GM18867 (cell line): ENCODE results near the gene STXBP3.
A peak's percentile ranks its signal among the peaks of the same experiment; 100 is the strongest.
"Not testable (repeated sequence)": the region's sequence is repeated elsewhere in the genome, so short reads cannot be mapped to it uniquely, and the experiment has no call there.

Source experiments
- ATAC-seq: cut with Tn5 transposase; IDR thresholded peaks from one replicate; pipeline ENCODE4 v1.9.1; 2021; ENCODE audit warnings: mild to moderate bottlenecking, moderate library complexity; ENCODE audit not compliant: unreplicated experiment

The STXBP3 gene

GRCh38 chr1:108746382-108747170 lies at the start of gene STXBP3:
STXBP3 (plus strand) TSS chr1:108746674; CDS start chr1:108746738, 64 bp downstream.
- ATAC-seq: peak; percentile 90

DNA sequence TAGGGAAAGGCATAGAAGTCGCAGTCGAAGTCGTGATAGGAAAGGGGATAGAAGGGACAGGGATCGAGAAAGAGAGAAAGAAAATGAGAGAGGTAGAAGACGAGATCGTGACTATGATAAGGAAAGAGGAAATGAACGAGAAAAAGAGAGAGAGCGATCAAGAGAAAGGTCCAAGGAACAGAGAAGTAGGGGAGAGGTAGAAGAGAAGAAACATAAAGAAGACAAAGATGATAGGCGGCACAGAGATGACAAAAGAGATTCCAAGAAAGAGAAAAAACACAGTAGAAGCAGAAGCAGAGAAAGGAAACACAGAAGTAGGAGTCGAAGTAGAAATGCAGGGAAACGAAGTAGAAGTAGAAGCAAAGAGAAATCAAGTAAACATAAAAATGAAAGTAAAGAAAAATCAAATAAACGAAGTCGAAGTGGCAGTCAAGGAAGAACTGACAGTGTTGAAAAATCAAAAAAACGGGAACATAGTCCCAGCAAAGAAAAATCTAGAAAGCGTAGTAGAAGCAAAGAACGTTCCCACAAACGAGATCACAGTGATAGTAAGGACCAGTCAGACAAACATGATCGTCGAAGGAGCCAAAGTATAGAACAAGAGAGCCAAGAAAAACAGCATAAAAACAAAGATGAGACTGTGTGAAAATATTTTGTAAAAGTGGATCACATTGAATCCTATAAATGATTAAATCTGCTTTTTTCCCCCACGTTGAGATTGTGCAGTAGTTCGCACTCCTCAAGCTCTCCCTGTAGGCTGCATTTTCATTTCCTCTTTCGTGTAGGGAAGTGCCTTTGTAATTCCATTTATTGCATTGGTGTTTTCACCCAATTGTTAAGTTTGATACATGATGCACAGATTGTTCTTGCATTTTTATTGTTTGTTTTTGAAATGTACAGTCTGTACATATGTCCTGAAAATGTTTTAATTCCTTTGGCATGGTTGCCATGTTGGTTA lies 46.8 kb upstream of the STXBP3 start:
- ATAC-seq: no peak

DNA sequence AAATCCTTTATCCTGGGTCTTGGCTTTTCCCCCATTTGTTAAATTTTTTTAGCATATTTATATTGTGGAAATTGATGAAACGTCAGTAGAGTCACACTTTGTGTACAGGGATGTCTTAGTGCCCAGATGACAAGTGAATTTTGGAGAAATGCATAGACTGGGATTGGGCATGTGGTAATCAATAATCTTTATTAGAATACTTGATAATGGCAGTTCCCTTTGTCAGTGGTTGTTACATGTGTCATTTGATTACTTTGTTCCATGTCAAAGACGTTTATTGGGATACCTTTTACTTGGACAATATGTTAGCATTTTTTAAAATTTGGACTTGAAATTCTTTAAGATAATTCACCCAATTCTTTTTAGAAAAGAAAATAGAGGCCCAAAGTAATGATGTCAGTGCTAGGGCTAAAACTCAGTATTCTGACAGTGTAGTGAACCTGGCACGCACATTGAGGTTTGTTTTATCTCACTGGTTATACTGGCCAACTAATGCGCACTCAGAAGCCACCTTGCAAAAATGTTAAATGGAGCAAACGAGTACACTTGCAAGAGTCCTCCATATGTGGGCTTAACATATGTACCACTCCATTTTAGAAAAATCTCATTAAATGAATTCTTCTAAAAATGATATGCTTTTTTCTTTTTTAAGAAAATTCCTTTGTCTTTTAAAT lies 45.2 kb upstream of the STXBP3 start:
- no peak for ATAC-seq

DNA sequence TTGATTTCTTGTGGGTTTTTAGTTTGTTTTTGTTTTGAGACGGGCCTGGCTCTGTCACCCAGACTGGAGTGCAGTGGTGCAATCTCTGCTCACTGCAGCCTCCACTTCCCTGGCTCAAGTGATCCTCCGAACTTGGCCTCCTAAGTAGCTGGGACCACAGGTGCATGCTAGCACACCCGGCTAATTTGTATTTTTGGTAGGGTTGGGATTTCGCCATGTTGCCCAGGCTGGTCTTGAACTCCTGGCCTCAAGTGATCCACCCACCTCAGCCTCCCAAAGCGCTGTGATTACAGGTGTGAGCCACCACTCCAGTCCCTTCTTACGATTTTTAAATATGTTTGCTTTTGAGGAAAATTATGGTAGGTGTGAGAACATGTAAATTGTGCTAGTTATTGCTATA lies 44.4 kb upstream of the STXBP3 start:
- ATAC-seq: not testable (repeated sequence)

DNA sequence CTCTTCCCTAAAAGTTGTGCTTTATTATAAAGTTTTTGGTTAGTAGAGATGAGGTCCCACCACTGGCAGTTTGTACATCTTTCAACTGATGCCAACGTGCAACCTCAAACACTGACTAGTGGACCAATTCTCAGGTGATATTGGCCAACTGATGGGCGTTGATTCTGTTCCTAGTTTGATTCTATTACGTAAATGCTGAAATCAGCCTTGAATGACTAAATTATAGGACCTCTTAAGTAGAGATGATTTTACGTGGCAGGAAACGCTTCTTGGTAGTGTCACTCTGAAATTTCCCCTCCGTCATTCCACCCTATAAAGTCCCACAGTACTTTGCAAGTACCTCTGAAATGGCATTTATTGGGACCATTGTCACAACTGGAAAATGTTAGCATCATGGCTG lies 42.5 kb upstream of the STXBP3 start:
- no peak for ATAC-seq

DNA sequence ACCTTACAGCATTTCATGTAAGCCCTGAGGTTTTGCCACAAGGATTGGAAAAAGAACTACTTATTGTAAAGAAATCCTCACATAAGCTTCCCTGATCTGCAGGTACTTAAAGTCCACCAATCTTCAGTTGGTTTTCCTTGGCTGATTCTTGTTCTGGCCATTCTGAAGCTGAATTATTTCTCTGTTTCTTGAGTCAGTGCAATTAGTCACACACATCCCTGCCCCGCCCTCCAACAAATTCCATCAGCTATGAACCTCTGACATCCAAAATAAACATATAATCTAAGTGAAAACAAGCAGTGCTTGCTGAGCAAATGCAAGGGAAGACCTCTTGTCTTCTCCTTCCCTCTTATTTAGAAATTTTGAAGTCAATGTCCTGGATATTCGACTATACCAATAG lies 42.0 kb upstream of the STXBP3 start:
- no peak for ATAC-seq

- no peak for ATAC-seq
These were observed 39.8 kb upstream of the STXBP3 start for GRCh38 chr1:108706643-108707042.

DNA sequence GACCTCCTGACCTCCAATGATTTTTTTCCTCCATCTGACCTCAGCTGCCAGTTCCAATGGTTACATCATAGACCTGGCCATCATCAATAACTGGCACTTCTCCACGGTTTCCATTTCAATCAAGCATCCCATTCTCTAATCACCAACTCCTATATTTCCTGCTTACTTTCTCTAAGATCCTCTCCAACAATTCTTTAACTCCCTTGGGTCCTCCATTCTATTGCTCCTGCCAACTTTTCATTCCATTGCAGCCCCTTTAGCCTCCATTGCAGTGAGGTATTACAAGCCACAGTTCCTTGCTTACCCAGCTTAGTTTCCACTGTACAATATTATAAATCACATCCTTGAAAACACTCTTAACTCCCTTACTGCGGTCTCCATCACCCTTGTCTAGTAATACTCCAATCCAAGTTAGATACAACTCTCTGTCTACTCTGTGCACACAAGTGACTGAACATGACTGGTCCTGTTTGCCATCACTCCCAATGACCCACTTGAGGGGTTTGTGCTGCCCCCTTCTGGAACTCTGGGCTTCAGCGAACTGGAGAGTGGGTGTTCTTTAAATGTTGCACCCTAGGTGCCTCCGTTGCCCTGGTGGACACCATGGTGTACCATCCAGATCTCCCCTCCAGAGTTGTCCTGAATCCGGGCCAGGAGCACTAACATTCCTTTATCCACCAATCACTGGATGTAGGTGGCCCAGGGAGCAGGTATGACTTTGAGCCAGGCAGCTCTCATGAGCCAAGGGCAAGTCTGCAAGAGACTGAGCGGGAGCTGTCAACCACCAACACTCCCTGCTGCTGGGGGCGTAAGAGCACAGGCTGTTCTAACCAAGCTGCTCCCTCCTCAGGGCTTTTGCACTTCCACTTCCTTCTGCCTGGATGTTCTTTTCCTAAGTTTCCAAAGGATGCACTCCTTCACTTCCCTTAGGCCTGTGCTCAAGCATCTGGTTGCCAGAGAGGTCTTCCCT lies 37.5 kb upstream of the STXBP3 start:
- ATAC-seq: no peak

DNA sequence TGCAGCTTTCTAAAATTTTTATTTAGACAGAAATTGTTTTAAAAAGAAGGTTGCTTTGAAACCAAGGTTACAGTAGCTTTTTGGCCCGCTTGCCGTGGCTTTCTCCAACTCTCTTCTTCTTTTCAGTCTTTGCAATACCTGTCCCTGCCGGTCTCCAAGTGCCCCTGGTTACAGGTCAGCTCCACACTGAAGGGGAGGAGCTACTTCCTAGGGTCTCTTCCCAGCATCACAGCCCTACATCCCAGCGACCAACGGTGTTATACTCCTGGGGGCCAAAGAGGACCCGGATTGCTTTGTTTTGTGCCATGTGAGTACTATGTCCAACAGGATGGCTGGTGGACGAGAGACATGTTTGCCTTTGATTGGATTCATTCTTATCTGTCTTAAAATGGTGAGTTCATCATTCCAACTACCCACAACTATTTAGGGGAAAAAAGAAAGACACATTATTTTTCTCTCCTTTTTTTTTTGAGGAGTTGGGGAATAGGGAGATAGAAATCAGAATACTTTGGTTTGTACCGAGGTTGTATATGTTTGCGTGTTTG lies 33.8 kb upstream of the STXBP3 start, which contains the start of gene FNDC7:
Gene FNDC7, plus strand, starts transcription at position 303 of the 545 bp plus-strand sequence. Its CDS starts 26 bp downstream, at position 329.
- no peak for ATAC-seq

DNA sequence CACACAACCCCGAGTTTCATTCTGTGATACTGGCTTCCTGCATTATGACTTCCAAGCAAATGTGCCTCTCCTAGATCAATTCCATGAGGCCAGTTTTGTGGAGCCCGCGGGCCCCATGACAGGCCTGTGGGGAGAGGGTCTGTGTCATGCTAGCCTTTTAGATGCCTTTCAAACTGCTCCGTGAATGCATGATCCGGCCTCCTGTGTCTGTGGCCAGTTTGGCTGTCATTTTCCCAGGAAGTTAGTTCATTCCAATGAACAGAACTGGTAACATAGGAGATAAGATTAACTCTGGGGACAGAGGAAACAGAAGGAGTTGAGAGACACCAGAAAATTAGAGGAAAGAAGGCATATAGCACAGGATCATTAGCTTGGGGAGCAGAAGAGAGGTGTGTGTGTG lies 30.5 kb upstream of the STXBP3 start:
- no peak for ATAC-seq

DNA sequence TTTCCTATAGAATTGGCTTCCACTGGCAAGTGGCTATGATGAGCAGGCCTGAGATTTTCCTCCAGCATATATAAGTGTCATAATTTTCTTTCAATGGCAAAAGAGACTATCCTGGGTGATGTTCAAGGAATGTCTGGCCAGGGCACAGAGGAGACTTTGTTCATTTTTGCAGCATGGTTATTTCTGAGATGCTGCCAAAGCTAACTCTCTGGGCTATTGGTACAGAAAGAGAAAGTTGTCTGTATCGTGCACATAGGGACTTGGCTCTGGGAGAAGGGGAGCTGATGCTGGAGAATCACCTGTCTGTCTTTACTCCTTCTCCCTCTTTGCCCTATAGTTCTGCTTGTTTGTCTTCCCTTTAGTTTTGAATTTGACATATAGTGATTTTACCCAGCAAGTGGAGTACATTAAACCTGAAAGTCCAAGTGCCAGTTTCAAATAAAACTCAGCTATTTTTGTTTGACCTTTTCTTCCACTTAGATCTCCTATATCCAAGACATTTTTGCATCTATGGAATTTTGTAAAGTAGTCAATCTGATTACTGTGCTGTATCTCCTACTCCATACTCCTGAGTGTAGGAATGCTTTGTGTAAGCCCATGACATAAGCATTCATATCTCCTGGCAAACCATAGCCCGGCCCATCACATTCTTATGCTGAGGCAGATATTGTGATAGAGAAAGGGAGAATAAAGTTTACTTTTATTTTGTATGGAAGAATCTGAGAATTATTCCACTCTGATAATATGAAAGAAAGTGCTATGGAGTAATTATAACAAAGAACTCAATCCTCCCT lies 29.8 kb upstream of the STXBP3 start:
- ATAC-seq: no peak

- ATAC-seq: no peak
These were observed 28.6 kb upstream of the STXBP3 start for GRCh38 chr1:108717774-108718316.

- ATAC-seq: no peak
These were observed 27.4 kb upstream of the STXBP3 start for GRCh38 chr1:108718927-108719655.

DNA sequence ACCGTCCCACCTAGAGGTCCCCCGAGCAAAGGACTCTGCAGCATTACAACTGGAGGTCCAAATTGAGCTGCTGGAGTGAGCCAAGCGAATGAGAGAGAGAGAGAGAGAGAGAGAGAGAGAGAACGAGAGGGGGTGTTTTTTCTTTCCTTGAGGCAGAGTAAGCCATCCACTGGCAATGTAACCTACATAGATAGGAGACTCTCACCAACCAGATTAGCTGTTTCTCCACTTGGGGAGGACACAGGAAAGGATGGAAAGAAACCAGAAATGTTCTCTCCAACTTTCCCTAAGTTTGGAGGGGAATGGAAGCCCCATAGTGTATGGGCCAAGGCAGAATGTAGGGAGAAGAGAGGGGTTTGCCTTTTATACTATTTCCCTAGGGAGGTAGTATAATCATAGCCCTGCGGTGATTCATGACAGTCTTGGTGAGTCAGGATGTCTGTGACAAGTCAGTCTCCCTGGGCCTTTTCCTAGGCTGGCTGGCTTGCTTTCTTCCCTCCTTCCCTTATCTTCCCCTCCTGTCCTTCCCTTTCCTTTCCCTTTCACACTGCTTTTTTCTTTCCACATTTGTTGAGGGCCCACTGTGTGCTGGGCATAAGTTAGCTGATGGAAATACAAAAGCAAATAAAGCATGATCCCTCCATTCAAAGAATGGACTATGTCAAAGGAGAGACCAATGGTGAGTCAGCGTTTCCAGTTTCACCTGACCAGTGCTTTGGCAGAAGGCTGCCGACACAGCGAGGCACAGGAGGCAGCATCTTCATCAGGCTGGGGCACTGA lies 26.6 kb upstream of the STXBP3 start:
- ATAC-seq: no peak

DNA sequence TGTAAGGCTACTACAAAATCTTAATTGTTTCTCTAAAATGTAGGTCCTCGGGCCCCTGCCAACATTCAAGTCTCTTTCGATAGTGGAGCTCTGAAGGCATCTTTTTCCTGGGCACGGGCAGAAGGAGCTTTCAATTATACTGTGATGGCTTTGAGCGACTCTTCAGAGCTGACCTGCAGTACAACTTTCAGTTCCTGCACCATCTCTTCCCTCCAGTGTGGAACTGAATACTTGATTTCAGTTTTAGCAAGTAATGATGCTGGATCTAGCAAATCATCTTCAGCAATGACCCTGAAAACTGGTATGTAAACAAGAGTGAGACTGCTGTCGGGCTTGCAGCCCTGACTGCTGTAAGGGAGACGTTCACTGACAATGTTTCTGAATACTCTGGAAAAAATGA lies 24.2 kb upstream of the STXBP3 start:
- no peak for ATAC-seq

GRCh38 chr1:108725906-108726305 lies 20.6 kb upstream of the STXBP3 start:
- ATAC-seq: no peak

DNA sequence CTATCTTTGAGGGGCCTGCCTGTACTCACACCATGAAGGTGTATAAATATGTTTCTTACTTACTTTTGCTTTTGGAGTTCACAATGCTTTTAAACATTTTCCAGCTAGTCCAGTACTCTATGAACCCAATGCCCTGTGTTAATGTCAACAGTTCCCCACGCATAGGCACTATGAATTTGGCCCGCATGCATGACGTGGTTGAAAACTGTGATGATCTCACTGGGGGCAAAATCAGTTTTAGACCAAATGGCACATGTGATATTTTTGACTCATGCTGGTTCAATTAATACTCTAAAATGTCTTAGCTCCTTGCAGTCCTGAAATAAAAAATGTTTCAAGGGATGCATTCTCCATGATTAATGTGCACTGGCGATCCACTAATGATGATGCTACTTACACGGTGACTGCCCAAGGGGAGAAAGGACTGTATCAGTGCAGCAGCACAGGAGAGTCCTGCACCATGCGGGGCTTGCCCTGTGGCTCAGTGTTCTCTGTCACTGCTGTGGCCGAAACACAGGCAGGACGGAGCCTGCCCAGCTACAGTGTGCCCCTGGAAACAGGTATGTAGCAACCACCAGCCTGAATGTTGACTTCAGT lies 18.0 kb upstream of the STXBP3 start:
- ATAC-seq: no peak
